ENCODE data around the gene RPL18A.

DNA sequence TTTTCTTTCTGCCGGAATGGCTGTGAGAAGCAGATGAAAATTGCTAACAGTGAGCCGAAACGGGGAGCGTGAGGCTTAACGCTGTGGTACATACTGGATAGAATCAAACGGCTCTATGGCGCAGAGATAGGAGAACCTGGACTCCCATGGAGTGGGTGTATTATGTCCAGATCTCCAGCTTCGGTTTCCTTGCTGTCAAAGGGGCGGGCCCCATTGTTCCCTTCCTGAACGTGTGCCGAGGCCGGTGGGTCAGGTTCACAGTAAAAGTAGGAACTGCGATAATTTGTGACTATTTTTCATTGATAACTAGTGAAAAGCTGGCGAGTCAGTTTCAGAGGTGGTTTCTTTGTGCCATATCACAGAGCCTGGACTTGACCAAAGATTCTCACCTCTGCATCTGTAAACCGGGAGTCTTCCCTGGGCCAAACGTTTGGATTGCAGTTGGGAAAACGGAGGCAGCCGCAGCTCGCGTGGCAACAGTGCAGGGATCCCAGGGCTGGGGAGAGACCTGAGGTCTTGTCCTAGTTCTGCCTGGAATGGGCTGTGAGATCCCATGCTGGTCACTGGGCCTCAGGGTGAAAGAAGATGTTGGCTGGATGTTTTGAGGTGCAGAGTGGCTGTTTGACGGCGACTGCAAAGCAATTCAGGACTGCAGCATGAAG lies 752 bp downstream of the RPL18A start:
- TF ChIP-seq CTCF (IDR thresholded peaks at IDR 0.05) (no peak), EZH2 (IDR thresholded peaks at IDR 0.05) (no peak)

Data from neural progenitor cell (in vitro differentiated cells).